Fibroblast of the aortic adventitia (primary cell): ENCODE data around the gene SLC24A3. TPM values are rescaled to one million over a fixed set of nuclear protein-coding genes. Genes with fewer than 3 reads are reported as not detected.

Experiments used
- DNase-seq: peaks from one replicate; pipeline ENCODE4 v3.0.0-alpha.2; 2010; ENCODE audit warnings: low read depth
- H3K4me3 ChIP-seq: 2 replicates; pipeline ENCODE4 v1.5.1; 2011; ENCODE audit warnings: low read depth, mild to moderate bottlenecking, control low read depth, low read length, moderate library complexity
- CTCF ChIP-seq: IDR thresholded peaks from 2 replicates; pipeline ENCODE4 v1.5.1; 2011; ENCODE audit warnings: mild to moderate bottlenecking, low read length, control low read depth, inconsistent platforms; ENCODE audit not compliant: insufficient read depth
- total RNA-seq: library from RNA; depleted of rRNA; stranded (reverse); fragments of >200 nt; gene quantifications from 2 replicates; pipeline ENCODE4 v1.2.3, GENCODE V29; 2012; ENCODE audit warnings: low replicate concordance

Gene SLC24A3
- total RNA-seq, 1 donor: not detected

- H3K4me3 ChIP-seq: no peak overlapping the region
- no peak for DNase-seq
- no peak for TF ChIP-seq CTCF
Observed at GRCh38 chr20:19552221-19553180, 340.1 kb downstream of the SLC24A3 start.

GRCh38 chr20:19554666-19555065 lies 342.2 kb downstream of the SLC24A3 start:
- H3K4me3 ChIP-seq: no peak overlapping the region
- TF ChIP-seq CTCF: no peak
- DNase-seq: no peak

GRCh38 chr20:19555726-19556125 lies 343.3 kb downstream of the SLC24A3 start:
- DNase-seq: no peak
- no peak overlapping the region for H3K4me3 ChIP-seq
- TF ChIP-seq CTCF: no peak

- no peak for DNase-seq
- TF ChIP-seq CTCF: no peak
- no peak overlapping the region for H3K4me3 ChIP-seq
Observed at GRCh38 chr20:19557291-19557690, 344.8 kb downstream of the SLC24A3 start.

- H3K4me3 ChIP-seq: no peak overlapping the region
- DNase-seq: no peak
- no peak for TF ChIP-seq CTCF
Observed at GRCh38 chr20:19560881-19561480, 348.5 kb downstream of the SLC24A3 start.

- H3K4me3 ChIP-seq: no peak overlapping the region
- DNase-seq: no peak
- no peak for TF ChIP-seq CTCF
Observed at GRCh38 chr20:19562426-19562825, 350.0 kb downstream of the SLC24A3 start.
